ENCODE data around the gene GCAT.

DNA sequence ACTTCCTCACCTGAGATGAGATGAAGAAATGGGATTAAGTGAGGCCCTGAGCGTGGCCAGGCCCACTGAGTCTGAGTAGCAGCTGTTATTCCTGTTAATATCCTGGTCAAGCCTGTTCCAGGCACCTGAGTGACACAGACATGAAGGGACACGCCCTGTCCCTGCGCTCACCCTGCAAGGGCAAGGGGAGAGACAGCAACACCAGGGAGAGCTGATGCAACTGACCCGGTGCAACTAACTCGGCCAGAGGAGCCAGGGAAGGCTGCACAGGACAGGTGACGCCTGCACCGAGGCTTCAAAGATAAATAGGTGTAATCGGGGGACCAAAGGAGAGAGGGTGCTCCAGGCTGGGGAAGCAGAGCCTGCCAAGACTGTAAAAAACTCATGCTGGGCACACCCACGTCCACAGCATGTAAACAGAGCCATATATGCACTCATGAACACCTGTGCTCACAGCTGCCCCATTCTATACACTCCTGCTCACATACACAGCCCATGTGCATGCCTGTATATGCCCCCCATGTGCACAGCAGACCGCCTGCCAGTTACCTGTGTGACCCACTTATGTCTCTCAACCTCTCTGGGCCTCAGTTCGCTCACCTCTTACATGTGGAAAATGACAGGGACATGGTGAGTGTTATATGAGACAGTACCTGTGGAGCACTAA, 22.8 kb upstream of the GCAT start:
- TF ChIP-seq, protein P1, sequence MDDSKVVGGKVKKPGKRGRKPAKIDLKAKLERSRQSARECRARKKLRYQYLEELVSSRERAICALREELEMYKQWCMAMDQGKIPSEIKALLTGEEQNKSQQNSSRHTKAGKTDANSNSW (CRISPR knock-in tag; IDR thresholded peaks at IDR 0.05; ENCODE audit: borderline replicate concordance) = no peak
- TF ChIP-seq, protein P2, sequence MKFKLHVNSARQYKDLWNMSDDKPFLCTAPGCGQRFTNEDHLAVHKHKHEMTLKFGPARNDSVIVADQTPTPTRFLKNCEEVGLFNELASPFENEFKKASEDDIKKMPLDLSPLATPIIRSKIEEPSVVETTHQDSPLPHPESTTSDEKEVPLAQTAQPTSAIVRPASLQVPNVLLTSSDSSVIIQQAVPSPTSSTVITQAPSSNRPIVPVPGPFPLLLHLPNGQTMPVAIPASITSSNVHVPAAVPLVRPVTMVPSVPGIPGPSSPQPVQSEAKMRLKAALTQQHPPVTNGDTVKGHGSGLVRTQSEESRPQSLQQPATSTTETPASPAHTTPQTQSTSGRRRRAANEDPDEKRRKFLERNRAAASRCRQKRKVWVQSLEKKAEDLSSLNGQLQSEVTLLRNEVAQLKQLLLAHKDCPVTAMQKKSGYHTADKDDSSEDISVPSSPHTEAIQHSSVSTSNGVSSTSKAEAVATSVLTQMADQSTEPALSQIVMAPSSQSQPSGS (CRISPR knock-in tag; IDR thresholded peaks at IDR 0.05) = no peak
- TF ChIP-seq ZNF75D (CRISPR knock-in tag; IDR thresholded peaks at IDR 0.05; ENCODE audit: borderline replicate concordance) = no peak
